Peyer's patch (tissue), 4 donors: ENCODE data around the gene ITPRIP.

Experiments
- CTCF ChIP-seq, 6 experiments: fragments of 450-650 bp in 4 of 6; fragments of 200-600 bp in 2 of 6; sonication (generic) in 1 of 6; IDR thresholded peaks; one replicate each; pipeline ENCODE4 v1.5.1; 2017 to 2019; ENCODE audit warnings: antibody characterized with exemption in 6 of 6, mild to moderate bottlenecking in 3 of 6, moderate library complexity in 1 of 6
- POLR2A ChIP-seq, 2 donors: fragments of 450-650 bp; IDR thresholded peaks; one replicate each; pipeline ENCODE4 v1.5.1; 2017; ENCODE audit warnings: antibody characterized with exemption in 2 of 2, mild to moderate bottlenecking in 2 of 2, moderate library complexity in 2 of 2

- TF ChIP-seq CTCF (IDR thresholded peaks at IDR 0.05) (no peak), POLR2A (IDR thresholded peaks at IDR 0.05) (no peak)
These were observed 36.3 kb upstream of the ITPRIP start for GRCh38 chr10:104374591-104374990.
